Myocyte (in vitro differentiated cells): ENCODE data around the gene RAB34. TPM values are rescaled to one million over a fixed set of nuclear protein-coding genes. Genes with fewer than 3 reads are reported as not detected.

Source experiments
- DNase-seq: peaks from one replicate; pipeline ENCODE4 v3.0.0-alpha.2; 2012; ENCODE audit warnings: low read depth
- total RNA-seq: library from RNA; depleted of rRNA; stranded (reverse); fragments of >200 nt; gene quantifications from 2 replicates; pipeline ENCODE4 v1.2.3, GENCODE V29; 2014

Gene RAB34
- total RNA-seq, 1 donor from 2014 or later, result 198 TPM

- no peak for DNase-seq
These were observed 31.4 kb downstream of the RAB34 start for GRCh38 chr17:28686296-28686695.

DNA sequence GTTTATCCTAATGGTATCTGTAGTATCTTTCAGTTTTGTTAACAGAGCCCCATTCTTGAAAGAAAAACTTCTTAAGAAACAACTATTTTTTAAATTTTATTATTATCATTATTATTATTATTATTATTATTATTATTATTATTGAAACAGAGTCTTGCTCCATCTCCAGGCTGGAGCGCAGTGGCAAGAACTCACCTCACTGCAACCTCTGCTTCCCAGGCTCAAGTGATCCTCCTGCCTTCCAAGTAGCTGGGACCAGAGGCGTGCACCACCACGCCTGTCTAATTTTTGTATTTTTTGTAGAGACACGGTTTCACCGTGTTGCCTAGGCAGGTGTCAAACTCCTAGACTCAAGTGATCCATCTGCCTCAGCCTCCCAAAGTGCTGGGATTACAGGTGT, 32.3 kb downstream of the RAB34 start:
- no peak for DNase-seq

DNA sequence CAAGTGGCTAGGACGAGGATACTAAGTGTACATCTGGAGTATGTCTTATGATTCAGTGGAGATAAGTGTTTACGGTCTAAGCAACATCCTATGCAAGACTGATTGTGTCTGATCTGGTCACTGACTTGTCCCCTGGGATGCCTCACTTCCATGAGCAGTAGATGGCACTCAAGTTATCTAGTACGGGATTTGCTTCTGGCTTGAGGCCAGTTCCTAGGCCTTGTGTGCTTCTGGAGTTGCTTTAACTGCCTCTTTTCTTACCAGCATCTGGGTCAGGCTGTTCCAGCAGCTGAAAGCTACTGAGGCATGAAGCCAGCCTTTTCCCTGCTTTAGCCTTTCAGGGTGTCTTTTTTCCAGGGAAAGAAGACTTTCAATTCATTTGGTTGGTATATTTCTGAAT, 32.7 kb downstream of the RAB34 start:
- peak; percentile 46 for DNase-seq

DNA sequence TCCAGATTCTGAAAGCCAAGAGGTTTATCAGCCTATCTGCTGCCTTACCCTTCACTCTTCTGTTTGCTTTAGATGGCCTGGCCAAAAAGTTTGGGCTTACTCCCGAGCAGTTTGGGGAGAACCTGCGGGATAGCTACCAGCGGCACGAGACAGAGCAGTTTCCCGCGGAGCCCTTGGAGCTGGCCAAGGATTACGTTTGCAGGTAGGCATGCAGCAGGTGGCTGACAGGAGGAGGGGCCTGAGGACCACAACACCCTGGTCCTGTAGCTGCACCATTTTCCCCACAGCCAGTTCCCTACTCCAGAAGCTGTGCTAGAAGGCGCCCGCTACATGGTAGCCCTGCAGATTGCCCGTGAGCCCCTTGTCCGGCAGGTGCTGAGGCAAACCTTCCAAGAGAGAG, 35.0 kb downstream of the RAB34 start:
- no peak for DNase-seq

DNA sequence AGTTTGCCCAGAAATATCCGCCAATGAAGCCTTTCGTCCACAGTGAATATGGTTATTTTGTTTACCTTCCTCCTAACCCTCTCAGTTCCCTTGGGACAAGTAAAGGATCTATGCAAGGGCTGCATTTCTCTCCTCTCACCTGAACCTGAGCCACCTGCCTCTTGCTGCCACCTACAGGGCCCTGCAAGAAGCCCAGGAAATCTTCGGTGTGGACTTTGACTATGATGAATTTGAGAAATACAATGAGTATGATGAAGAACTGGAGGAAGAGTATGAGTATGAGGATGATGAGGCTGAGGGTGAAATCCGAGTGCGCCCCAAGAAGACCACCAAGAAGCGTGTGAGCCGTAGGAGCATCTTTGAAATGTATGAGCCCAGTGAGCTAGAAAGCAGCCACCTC, 41.7 kb downstream of the RAB34 start:
- no peak for DNase-seq

DNA sequence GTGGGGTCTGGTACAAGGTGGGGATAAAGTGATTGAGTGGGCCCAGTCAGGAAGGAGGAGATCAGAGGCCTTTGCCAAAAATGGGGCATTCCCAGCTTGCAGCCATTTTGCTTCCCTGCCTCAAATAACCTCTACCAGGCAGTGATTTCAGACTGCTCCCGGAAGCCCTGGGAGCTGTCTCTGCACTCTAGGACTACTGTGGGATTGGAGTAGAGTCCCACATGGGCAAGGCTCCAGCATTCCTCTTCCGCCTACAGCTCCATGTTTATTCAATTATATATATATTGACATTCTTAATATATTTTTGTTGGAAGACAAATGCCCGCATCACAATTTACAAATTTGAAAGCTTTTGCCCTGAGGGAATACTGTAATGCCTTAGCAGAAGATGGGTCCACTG, 42.2 kb downstream of the RAB34 start:
- no peak for DNase-seq

GRCh38 chr17:28669918-28670317, 47.8 kb downstream of the RAB34 start:
- no peak for DNase-seq

DNA sequence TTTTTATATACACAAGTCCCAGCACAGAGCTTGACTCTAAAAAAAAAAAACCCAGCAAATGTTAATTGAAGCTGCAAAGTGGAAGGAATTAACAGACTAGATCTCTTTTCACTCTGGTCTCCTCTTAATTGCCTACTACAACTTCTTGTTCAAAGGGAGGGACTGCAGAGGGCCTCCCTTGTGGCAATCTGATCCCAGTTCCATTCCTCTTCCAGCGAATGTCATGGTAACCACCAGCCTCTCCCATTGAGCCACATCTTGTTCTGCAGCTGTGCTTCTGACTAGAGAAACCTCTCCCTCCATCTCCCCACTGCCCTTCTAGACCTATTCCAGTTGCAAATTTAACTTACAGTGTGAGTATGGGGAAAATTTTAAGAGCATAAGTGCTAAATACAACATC, 49.8 kb downstream of the RAB34 start:
- DNase-seq, result peak; percentile 62

- no peak for DNase-seq
These were observed 51.7 kb downstream of the RAB34 start for GRCh38 chr17:28665994-28666393.

Other genes with a start within 250 kb of the RAB34 start
- gene SLC13A2, start 244.2 kb downstream of the RAB34 start, total RNA-seq, result not detected in 2 replicates
- gene FOXN1, start 211.5 kb downstream of the RAB34 start, total RNA-seq, result not detected in 2 replicates
- 74.8 and 222 TPM in 2 replicates for gene UNC119, start 165.2 kb downstream of the RAB34 start, total RNA-seq
- 162 and 204 TPM in 2 replicates for gene PIGS, start 146.3 kb downstream of the RAB34 start, total RNA-seq
- 22.5 and 25.9 TPM in 2 replicates for gene ALDOC, start 141.0 kb downstream of the RAB34 start, total RNA-seq
- 2.2 and 4.3 TPM in 2 replicates for gene SPAG5, start 118.8 kb downstream of the RAB34 start, total RNA-seq
- 12.2 and 14.6 TPM in 2 replicates for gene RSKR, start 103.7 kb downstream of the RAB34 start, total RNA-seq
- gene BLTP2, start 72.7 kb downstream of the RAB34 start, total RNA-seq, result 144 and 157 TPM in 2 replicates
- gene SDF2, start 56.0 kb downstream of the RAB34 start, total RNA-seq, result 36.3 and 39.7 TPM in 2 replicates
- gene SUPT6H, start 55.7 kb downstream of the RAB34 start, total RNA-seq, result 37.5 and 38.3 TPM in 2 replicates
- gene PROCA1, start 6.0 kb downstream of the RAB34 start, total RNA-seq, result 1.0 and 1.6 TPM in 2 replicates
- 261 and 384 TPM in 2 replicates for gene RPL23A, start 2.1 kb upstream of the RAB34 start, total RNA-seq
- gene TLCD1, start 8.4 kb upstream of the RAB34 start, total RNA-seq, result 11.1 and 22.3 TPM in 2 replicates
- gene NEK8, start 10.9 kb upstream of the RAB34 start, total RNA-seq, result 5.5 and 6.0 TPM in 2 replicates
- 173 and 248 TPM in 2 replicates for gene TRAF4, start 26.1 kb upstream of the RAB34 start, total RNA-seq
- gene FAM222B, start 124.9 kb upstream of the RAB34 start, total RNA-seq, result 12.7 and 13.3 TPM in 2 replicates
- 35.2 and 43.7 TPM in 2 replicates for gene ERAL1, start 137.1 kb upstream of the RAB34 start, total RNA-seq
- gene FLOT2, start 179.9 kb upstream of the RAB34 start, total RNA-seq, result 30.1 and 36.4 TPM in 2 replicates
- gene DHRS13, start 185.2 kb upstream of the RAB34 start, total RNA-seq, result 3.3 and 5.3 TPM in 2 replicates
- 18.5 and 21.4 TPM in 2 replicates for gene PHF12, start 233.7 kb upstream of the RAB34 start, total RNA-seq